Liver (tissue), 9 donors: ENCODE data around the gene SHROOM1. TPM values are rescaled to one million over a fixed set of nuclear protein-coding genes. Genes with fewer than 3 reads are reported as not detected.
"Not testable (repeated sequence)": the region's sequence is repeated elsewhere in the genome, so short reads cannot be mapped to it uniquely, and the experiment has no call there.

Source experiments
- DNase-seq: peaks from one replicate; pipeline ENCODE4 v3.0.0-alpha.2; 2017; ENCODE audit warnings: low spot score
- H3K27ac ChIP-seq, 2 donors: one replicate each; pipeline ENCODE4 v1.7.0; 2013; ENCODE audit warnings: inconsistent platforms in 2 of 2, low read length in 2 of 2, control low read depth in 1 of 2, low read depth in 1 of 2, mild to moderate bottlenecking in 1 of 2
- H3K27me3 ChIP-seq, 4 donors: one replicate each; pipeline versions ENCODE4 v1.6.1 to v1.7.0; 2013; ENCODE audit warnings: low read length in 3 of 4, inconsistent platforms in 1 of 4, mild to moderate bottlenecking in 1 of 4, moderate library complexity in 1 of 4; ENCODE audit not compliant: control insufficient read depth in 4 of 4, insufficient read depth in 4 of 4
- H3K36me3 ChIP-seq, 4 donors: one replicate each; pipeline versions ENCODE4 v1.6.1 to v1.7.0; 2013; ENCODE audit warnings: low read length in 3 of 4, mild to moderate bottlenecking in 3 of 4, low read depth in 1 of 4, moderate library complexity in 1 of 4; ENCODE audit not compliant: control insufficient read depth in 4 of 4, insufficient read depth in 3 of 4
- H3K4me1 ChIP-seq, 4 donors: one replicate each; pipeline versions ENCODE4 v1.6.1 to v1.7.0; 2013; ENCODE audit warnings: low read length in 3 of 4, mild to moderate bottlenecking in 3 of 4, moderate library complexity in 1 of 4; ENCODE audit not compliant: control insufficient read depth in 4 of 4, insufficient read depth in 4 of 4
- H3K4me3 ChIP-seq, 3 donors: one replicate each; pipeline versions ENCODE4 v1.6.1 to v1.7.0; 2013; ENCODE audit warnings: low read length in 3 of 3, control low read depth in 1 of 3, low read depth in 1 of 3, mild to moderate bottlenecking in 1 of 3
- H3K9ac ChIP-seq, 2 donors: one replicate each; pipeline ENCODE4 v1.7.0; 2013; ENCODE audit warnings: low read length in 2 of 2, mild to moderate bottlenecking in 2 of 2, moderate library complexity in 2 of 2, control low read depth in 1 of 2, low read depth in 1 of 2
- H3K9me3 ChIP-seq, 4 donors: one replicate each; pipeline versions ENCODE4 v1.6.1 to v1.7.0; 2013; ENCODE audit warnings: low read length in 3 of 4; ENCODE audit not compliant: control insufficient read depth in 4 of 4
- EGR1 ChIP-seq, 2 donors: IDR thresholded peaks; 2 replicates each; pipeline ENCODE4 v1.6.1; 2016 to 2018; ENCODE audit warnings: antibody characterized with exemption in 2 of 2, low read depth in 2 of 2
- GABPA ChIP-seq, 2 donors: IDR thresholded peaks in 1 of 2; conservative IDR thresholded peaks in 1 of 2; 2 replicates each; pipeline ENCODE4 v1.6.1; 2016; ENCODE audit warnings: antibody characterized with exemption in 2 of 2, mild to moderate bottlenecking in 1 of 2, moderate library complexity in 1 of 2
- JUND ChIP-seq, 2 donors: IDR thresholded peaks; 2 replicates each; pipeline ENCODE4 v1.6.1; 2016; ENCODE audit warnings: antibody characterized with exemption in 2 of 2
- NR2F2 ChIP-seq: IDR thresholded peaks from 2 replicates; pipeline ENCODE4 v1.6.1; 2016; ENCODE audit warnings: antibody characterized with exemption
- RAD21 ChIP-seq, 2 donors: IDR thresholded peaks; 2 replicates each; pipeline ENCODE4 v1.6.1; 2016; ENCODE audit warnings: antibody characterized with exemption in 2 of 2, mild to moderate bottlenecking in 2 of 2
- RXRA ChIP-seq, 2 donors: IDR thresholded peaks; 2 replicates each; pipeline ENCODE4 v1.6.1; 2017 to 2018; ENCODE audit warnings: antibody characterized with exemption in 2 of 2, mild to moderate bottlenecking in 1 of 2
- SP1 ChIP-seq: IDR thresholded peaks from 2 replicates; pipeline ENCODE4 v1.6.1; 2018; ENCODE audit warnings: antibody characterized with exemption, mild to moderate bottlenecking
- TAF1 ChIP-seq: conservative IDR thresholded peaks from 2 replicates; pipeline ENCODE4 v1.6.1; 2016; ENCODE audit warnings: antibody characterized with exemption, mild to moderate bottlenecking
- YY1 ChIP-seq: IDR thresholded peaks from 2 replicates; pipeline ENCODE4 v1.6.1; 2016; ENCODE audit warnings: antibody characterized with exemption, mild to moderate bottlenecking
- WGBS: extraction: QIAGEN DNeasy Blood & Tissue Kit; methylation state at CpG from one replicate; pipeline ENCODE4 v1.1.7; 2013; 5-methylcytosine and 5-hydroxymethylcytosine counted together
- polyA plus RNA-seq, 2 donors: library from polyadenylated mRNA; stranded (reverse) in 1 of 2; unstranded in 1 of 2; fragments of 200-250 nt in 1 of 2; fragments of >200 nt in 1 of 2; fragmentation: Nextera tagmentation in 1 of 2; extraction: Ambion mirVana in 1 of 2; gene quantifications; one replicate each; pipeline versions ENCODE4 v1.2.1 to v1.2.3, GENCODE V29; 2013 to 2015
- total RNA-seq, 2 donors: library from RNA; depleted of rRNA; stranded (reverse); fragments of >200 nt; gene quantifications; one replicate each; pipeline ENCODE4 v1.2.3, GENCODE V29; 2014
- TF ChIP-seq, protein P1 (sequence below): IDR thresholded peaks from 2 replicates; pipeline ENCODE4 v1.6.1; 2016; ENCODE audit warnings: antibody characterized with exemption
- TF ChIP-seq, protein P2 (sequence below): IDR thresholded peaks from 2 replicates; pipeline ENCODE4 v1.6.1; 2016; ENCODE audit warnings: antibody characterized with exemption
- TF ChIP-seq, protein P3 (sequence below): fragments of 150-350 bp; IDR thresholded peaks from 2 replicates; pipeline ENCODE4 v1.5.1; 2017; ENCODE audit warnings: improper control_type of control experiment, low read depth, low read length; ENCODE audit not compliant: missing input control
- donor health status: healthy.
- donor health status: healthy.
- donor health status: healthy.
- donor health status: healthy.
- donor health status: healthy.

Gene SHROOM1
- total and polyA plus RNA-seq, 4 donors: 6.1 to 28.5 (median 18.3) TPM

DNA sequence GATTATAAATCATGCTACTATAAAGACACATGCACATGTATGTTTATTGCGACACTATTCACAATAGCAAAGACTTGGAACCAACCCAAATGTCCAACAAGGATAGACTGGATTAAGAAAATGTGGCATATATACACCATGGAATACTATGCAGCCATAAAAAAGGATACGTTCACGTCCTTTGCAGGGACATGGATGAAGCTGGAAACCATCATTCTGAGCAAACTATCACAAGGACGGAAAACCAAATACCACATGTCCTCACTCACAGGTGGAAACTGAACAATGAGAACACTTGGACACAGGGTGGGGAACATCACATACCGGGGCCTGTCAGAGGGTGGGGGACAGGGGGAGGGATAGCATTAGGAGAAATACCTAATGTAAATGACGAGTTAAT lies 24.6 kb downstream of the SHROOM1 start:
- H3K27me3 ChIP-seq, H3K4me3 ChIP-seq, H3K9ac ChIP-seq, H3K9me3 ChIP-seq, DNase-seq, H3K36me3 ChIP-seq, H3K27ac ChIP-seq: not testable (repeated sequence)
- 89% methylated on average over 6 of the region's 6 CpGs for WGBS
- peaks cover 7 to 22% (median 14%) of the 10 kb centered on the region in 4 donors for H3K4me1 ChIP-seq

DNA sequence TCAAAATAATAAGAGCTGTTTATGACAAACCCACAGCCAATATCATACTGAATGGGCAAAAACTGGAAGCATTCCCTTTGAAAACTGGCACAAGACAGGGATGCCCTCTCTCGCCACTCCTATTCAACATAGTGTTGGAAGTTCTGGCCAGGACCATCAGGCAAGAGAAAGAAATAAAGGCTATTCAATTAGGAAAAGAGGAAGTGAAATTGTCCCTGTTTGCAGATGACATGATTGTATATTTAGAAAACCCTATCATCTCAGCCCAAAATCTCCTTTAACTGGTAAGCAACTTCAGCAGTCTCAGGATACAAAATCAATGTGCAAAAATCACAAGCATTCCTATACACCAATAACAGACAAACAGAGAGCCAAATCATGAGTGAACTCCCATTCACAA lies 26.2 kb downstream of the SHROOM1 start:
- not testable (repeated sequence) for H3K4me3 ChIP-seq, H3K27ac ChIP-seq, H3K36me3 ChIP-seq, DNase-seq, H3K27me3 ChIP-seq, H3K9ac ChIP-seq, H3K9me3 ChIP-seq
- WGBS: 95% methylated on average over 1 of the region's 1 CpG
- H3K4me1 ChIP-seq: peaks cover 5 to 14% (median 12%) of the 10 kb centered on the region in 4 donors

DNA sequence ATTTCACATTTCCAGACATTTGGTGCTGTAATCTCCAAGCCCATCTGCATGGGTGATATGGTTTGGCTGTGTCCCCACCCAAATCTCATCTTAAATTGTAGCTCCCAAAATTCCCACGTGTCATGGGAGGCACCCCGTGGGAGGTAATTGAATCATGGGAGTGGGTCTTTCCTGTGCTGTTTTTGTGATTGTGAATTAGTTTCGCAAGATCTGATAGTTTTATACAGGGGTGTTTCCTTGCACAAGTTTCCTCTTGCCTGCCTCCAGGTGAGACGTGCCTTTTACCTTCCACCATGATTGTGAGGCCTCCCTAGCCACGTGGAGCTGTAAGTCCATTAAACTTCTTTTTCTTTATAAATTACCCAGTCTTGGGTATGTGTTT lies 27.8 kb downstream of the SHROOM1 start:
- 89% methylated on average over 5 of the region's 5 CpGs for WGBS
- not testable (repeated sequence) for H3K27ac ChIP-seq, H3K9ac ChIP-seq, H3K27me3 ChIP-seq, H3K4me3 ChIP-seq, H3K36me3 ChIP-seq, DNase-seq, H3K9me3 ChIP-seq
- H3K4me1 ChIP-seq: peaks cover 5 to 11% (median 8%) of the 10 kb centered on the region in 4 donors

DNA sequence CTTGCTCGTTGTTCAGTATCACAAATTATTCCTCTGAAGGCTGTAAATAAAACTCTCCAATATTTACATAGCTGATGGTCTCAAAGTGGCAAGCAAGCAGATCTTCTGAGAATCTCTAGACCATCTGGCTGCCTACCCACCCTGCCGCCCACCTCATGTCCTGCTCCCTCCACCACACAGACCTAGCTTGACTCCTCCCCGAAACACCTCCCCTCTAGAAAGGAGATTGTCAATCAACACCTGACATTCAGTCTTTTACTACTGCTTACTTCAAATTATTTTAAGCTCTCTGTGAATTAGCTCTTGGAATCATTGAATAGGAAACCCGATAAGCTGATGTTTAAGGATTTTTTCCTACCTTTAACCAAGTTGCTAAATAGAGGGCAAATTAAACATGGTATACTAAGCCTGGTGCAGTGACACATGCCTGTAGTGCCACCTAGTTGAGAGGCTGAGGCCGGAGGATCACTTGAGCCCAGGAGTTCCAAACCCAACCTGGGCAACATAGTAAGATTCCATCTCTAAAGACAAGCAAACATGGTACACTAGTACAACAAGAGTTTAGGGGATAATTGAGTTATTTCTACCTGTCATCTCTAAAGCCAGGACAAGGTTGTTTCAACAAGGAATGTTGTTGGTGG lies 28.3 kb downstream of the SHROOM1 start:
- WGBS: 90% methylated on average over 5 of the region's 5 CpGs
- no peaks in the 10 kb centered on the region for H3K27me3 ChIP-seq
- H3K9me3 ChIP-seq: no peaks in the 10 kb centered on the region
- no peaks in the 10 kb centered on the region for H3K36me3 ChIP-seq
- peaks cover 2 to 6% (median 5%) of the 10 kb centered on the region in 4 donors for H3K4me1 ChIP-seq
- peak in 1 of 2 donors; percentile 10 for TF ChIP-seq RAD21 (IDR thresholded peaks at IDR 0.05)
- TF ChIP-seq RXRA (IDR thresholded peaks at IDR 0.05): no peak
- no peak for TF ChIP-seq GABPA (IDR thresholded peaks at IDR 0.05 in 1 of 2, conservative IDR thresholded peaks at IDR 0.05 in 1 of 2)
- H3K27ac ChIP-seq: no peak overlapping the region
- no peak overlapping the region for H3K9ac ChIP-seq
- no peak overlapping the region for H3K4me3 ChIP-seq
- DNase-seq: no peak

DNA sequence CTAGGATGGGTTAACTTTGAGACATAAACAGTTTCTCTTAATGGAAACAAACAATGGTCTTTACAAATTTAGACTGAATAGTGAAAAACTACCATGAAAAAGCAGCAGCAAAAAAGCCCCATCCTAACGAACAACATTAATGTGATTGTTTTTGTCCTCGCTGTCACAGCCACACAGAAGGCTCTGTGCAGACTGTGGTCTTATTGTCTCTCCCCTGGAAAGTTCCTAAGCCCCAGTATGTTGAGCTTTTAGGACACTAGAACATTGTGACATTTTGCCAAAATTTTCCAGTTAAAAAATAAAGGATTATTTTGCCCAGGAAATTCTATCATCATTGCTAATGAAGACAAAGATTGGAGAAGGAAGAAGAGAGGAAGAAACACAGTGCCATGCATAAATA lies 29.9 kb downstream of the SHROOM1 start:
- DNase-seq: no peak

More for the DNA sequence above, 29.9 kb downstream of the SHROOM1 start:
- no peaks in the 10 kb centered on the region for H3K36me3 ChIP-seq
- H3K4me1 ChIP-seq: no peaks in the 10 kb centered on the region
- H3K27me3 ChIP-seq: no peaks in the 10 kb centered on the region
- H3K9ac ChIP-seq: no peak overlapping the region
- 91% methylated on average over 2 of the region's 2 CpGs for WGBS
- no peak for TF ChIP-seq SP1
- TF ChIP-seq, protein P1, sequence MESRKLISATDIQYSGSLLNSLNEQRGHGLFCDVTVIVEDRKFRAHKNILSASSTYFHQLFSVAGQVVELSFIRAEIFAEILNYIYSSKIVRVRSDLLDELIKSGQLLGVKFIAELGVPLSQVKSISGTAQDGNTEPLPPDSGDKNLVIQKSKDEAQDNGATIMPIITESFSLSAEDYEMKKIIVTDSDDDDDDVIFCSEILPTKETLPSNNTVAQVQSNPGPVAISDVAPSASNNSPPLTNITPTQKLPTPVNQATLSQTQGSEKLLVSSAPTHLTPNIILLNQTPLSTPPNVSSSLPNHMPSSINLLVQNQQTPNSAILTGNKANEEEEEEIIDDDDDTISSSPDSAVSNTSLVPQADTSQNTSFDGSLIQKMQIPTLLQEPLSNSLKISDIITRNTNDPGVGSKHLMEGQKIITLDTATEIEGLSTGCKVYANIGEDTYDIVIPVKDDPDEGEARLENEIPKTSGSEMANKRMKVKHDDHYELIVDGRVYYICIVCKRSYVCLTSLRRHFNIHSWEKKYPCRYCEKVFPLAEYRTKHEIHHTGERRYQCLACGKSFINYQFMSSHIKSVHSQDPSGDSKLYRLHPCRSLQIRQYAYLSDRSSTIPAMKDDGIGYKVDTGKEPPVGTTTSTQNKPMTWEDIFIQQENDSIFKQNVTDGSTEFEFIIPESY: no peak
- TF ChIP-seq, protein P2, sequence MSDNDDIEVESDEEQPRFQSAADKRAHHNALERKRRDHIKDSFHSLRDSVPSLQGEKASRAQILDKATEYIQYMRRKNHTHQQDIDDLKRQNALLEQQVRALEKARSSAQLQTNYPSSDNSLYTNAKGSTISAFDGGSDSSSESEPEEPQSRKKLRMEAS: no peak
- no peak for TF ChIP-seq NR2F2
- no peak for TF ChIP-seq JUND (IDR thresholded peaks at IDR 0.05)
- TF ChIP-seq EGR1 (IDR thresholded peaks at IDR 0.05; ENCODE audit: low read depth in 2 of 2): no peak
- TF ChIP-seq GABPA (IDR thresholded peaks at IDR 0.05 in 1 of 2, conservative IDR thresholded peaks at IDR 0.05 in 1 of 2): no peak
- TF ChIP-seq TAF1: no peak
- no peak for TF ChIP-seq YY1
- TF ChIP-seq, protein P3, sequence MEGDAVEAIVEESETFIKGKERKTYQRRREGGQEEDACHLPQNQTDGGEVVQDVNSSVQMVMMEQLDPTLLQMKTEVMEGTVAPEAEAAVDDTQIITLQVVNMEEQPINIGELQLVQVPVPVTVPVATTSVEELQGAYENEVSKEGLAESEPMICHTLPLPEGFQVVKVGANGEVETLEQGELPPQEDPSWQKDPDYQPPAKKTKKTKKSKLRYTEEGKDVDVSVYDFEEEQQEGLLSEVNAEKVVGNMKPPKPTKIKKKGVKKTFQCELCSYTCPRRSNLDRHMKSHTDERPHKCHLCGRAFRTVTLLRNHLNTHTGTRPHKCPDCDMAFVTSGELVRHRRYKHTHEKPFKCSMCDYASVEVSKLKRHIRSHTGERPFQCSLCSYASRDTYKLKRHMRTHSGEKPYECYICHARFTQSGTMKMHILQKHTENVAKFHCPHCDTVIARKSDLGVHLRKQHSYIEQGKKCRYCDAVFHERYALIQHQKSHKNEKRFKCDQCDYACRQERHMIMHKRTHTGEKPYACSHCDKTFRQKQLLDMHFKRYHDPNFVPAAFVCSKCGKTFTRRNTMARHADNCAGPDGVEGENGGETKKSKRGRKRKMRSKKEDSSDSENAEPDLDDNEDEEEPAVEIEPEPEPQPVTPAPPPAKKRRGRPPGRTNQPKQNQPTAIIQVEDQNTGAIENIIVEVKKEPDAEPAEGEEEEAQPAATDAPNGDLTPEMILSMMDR: no peak
- no peak overlapping the region for H3K27ac ChIP-seq
- no peaks in the 10 kb centered on the region for H3K9me3 ChIP-seq
- H3K4me3 ChIP-seq: no peak overlapping the region
